ENCODE results near the gene UNCX.

Gene UNCX

DNA sequence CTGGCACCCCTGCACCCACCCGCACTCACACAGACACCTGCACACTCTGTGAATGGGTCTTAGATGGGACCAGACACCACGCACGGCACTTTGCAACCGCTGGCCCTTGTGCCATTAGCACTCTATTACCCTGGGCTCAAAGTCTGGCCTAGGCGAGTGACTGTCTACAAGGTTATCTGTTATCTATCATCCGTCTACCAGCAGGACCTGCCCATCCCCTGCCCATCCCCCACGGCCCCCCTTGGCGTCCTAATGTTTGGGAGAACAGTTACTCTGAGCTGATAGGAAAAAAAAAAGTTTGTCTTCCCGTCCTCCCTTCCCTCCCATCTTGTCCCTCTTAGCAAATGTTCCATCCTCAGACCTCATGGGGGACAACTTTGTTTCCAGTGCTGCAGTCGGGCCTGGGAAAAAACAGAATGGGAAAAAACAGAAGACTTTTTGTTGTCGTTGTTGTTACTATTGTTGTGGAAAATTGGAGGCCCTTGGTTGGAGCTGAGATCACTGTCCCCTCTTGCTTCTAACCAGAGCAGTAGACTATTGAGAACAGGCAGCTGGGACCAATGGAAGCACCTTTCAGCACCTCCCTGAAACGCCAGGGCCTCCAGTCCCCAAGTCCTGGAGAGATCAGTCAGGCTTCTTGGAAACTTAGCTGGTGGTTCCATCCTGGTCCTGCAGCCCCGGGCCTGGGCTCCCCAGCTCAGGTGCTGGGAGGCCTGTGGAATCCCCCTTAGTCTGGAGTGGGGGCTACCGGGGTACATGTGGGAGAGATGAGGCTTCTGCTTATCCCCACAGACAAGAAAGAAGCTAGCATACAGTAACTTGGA is 12.2 kb downstream of the UNCX start:
- no peak for DNase-seq

DNA sequence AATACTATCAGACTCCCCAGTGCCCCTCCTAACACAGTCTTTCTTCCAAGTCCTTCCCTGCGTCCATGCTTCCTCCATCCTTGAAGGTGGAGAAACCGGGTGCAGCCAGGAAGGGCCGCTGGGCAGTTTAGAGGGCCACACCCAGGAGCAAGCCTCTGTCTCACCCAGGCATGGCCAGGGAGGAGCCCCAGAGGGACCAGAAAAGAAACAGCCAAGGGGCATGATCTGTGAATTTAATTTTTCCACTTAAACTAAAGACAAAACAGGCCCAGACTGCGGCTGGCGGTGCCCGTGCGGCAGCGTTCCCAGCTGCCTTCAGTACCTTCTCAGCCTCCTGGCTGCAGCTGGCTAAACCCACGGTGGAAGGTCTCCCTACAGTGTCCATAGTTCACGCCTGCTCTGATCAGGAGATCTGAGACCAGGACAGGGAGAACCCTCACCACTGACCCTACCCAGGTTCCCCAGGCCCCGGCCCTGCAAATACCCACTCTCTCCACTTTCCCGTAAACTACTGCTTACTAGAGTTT is 12.9 kb downstream of the UNCX start:
- no peak for DNase-seq

GRCh38 chr7:1246160-1246870 is 13.6 kb downstream of the UNCX start:
- no peak for DNase-seq

DNA sequence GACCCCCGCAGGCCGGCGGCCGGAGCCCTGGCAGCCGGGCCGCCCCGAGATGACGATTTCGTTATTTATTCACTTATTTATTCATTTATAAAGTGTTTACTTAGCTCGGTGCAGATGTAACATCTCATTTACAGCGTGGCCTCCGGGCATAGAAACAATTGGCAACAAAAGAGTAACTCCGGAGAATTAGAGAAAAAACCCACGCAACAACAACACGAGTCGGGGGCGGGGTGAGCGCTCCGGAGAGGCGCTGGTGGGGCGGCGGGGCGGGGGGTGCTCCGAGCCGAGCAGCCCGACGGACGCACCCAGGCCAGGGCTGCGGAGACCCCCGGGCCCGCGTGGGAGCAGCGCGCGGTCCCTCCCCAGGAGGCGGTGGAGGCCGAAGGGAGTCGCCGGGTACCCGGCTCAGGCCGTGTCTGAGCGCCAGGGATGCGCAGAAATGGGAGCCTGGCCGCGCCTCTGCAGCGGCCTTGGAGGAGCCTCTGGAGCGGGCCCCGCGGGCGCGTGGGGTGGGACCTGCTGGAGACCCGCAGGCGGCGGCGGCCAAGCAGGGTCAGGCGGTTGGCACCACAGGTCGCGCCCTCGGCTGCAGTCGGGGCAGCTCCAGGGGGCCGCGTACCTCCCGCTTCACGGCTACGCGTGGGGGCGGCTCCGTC is 14.3 kb downstream of the UNCX start:
- DNase-seq: no peak

GRCh38 chr7:1247527-1248041 is 14.9 kb downstream of the UNCX start:
- no peak for DNase-seq

GRCh38 chr7:1248143-1248915 is 15.7 kb downstream of the UNCX start:
- DNase-seq: no peak

GRCh38 chr7:1248916-1249581 is 16.4 kb downstream of the UNCX start:
- DNase-seq: no peak

DNA sequence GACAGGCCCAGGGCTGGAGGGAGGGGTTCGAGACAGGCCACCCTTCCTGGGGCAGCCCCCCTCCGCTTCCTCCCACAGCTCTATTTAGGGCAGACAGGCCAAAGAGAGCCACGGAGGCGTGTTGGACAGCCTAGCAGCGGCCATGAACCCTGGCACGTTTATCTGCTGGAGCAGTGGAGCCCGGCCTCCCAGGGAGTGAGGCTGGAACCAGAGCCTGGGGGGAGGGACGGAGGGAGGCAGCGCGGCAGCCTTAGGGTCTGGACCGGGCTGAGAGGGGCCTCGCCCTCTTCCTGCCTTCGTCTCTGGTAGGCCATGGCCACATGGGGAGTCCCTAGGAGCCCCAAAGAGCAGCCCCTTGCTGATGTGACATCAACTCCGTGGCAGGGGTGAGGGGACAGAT is 17.1 kb downstream of the UNCX start:
- no peak for DNase-seq

GRCh38 chr7:1250901-1251300 is 18.2 kb downstream of the UNCX start:
- no peak for DNase-seq

DNA sequence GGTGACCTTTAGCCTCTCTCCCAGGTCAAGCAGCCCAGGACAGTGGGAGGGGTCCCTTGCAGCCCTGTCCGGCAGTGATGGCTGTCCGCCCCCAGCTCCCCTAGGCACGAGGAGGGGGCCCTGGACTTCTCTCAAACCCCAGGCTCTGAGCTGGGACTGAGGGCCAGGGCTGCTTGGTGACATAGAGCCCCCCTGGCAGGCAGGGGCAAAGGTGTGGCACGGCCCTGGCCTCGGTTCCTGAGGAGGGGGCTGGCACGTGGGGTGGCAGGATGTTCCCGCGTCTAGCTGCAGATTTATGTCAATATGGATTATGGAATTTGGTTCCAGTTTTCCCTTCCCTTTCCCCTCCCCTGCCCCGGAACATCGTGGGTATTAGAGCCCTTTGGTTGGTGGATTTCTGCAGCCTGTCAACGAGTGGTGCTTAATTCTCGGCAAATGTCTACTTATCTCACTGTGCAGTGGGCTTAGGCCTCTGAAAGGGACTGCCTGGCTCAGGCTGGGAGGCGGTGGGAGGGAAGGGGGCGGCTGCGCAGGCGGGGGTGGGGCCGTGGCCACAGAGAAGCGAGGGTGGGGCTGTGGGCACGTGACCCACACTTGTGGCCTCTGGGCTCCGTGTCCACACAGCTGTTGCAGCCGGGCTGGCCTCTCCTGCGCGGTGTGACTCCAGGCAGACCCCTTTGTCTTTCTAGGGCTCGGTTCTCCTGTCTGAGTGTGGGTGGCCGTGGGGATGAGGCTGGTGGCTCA is 19.3 kb downstream of the UNCX start:
- no peak for DNase-seq

DNA sequence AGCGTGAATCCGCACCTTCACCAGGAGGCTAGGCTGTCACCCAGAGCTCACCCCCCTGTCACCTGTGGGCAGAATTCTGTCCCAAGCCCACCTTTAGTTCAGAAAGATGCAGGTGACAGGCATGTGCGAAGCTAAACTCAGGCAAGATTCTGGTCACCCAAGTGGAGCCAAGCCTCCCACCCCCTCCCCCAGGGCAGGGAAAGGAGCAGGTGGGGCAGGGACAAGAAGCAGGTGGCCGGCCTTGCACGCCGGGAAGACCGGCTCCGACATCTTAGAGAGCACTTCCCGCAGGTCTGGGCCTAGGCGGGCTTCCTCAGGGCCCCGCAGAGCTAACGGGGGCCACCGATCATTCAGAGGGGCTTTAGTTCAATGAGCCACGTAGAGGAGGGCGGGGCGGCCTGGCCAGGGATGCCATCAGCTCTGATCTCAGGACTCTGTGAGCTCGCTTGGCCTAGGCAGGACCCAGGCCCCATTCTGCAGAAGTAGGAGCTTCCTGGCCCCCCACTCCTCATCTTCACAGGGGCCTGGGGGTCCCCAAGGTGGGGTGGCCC is 19.9 kb downstream of the UNCX start:
- DNase-seq: no peak

GRCh38 chr7:1253681-1254181 is 21.1 kb downstream of the UNCX start:
- no peak for DNase-seq

GRCh38 chr7:1254281-1255079 is 21.8 kb downstream of the UNCX start:
- DNase-seq: no peak

- DNase-seq: no peak
These were observed 22.6 kb downstream of the UNCX start for GRCh38 chr7:1255080-1255816.

GRCh38 chr7:1255817-1256340 is 23.2 kb downstream of the UNCX start:
- DNase-seq: no peak

DNA sequence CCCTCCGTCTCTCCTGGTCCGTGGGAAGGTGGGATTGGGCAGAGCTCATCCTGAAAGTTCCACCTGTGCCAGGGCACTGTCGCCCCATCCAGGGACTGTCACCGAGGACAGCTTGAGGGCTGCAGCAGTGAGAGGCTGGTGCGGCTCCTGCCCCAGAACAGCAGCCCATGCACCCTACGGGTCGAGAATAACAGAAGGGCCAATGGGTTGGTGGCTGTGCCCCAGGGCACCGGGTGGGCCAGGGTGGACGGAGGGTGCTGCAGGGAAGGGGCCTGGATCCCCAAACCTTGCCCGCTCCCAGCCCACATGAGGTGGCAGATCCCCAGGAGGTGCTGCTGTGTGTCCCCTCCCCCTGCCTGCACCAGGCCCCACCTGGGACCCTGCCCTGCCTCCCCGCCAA is 23.9 kb downstream of the UNCX start:
- DNase-seq: no peak

DNA sequence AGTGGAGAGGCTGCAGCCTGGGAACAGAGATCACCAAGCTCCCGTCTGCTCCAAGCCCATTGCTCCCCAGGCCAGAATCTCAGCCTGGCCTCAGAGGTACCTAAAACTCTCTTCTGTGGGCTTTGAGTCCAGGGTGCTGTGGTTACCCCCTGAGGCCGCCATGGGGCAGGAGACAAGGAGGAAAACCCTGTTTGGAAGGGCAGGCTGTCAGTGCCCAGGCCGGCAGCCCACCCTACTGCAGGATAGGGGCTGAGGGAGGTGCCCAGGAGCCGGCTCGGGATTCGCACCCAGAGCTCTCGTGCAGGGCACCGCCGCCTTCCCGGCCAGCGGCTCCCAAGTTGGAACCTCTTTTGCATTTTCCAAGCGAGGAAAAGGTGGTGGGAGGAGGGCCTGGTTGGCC is 24.5 kb downstream of the UNCX start:
- no peak for DNase-seq

DNA sequence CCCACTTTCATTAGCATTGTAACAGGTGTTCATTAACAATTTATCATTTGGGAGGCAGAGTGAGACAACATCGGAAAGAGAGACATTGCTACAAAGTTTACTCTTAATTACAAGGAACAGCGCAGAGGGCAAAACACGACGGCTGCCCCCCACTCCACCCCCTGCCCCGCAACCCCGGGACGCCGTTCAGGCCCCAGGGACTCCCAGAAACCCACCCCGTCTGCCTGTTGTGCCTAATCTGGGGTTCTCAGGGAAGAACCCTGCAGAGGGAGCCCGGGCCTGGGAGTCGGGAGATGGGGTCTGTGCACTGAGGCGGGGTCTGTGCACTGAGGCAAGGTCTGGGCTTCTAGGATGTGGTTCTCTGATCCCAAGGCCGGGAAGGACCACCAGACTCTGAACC is 25.2 kb downstream of the UNCX start:
- no peak for DNase-seq

Data from SW 1271 (cell line).